HepG2 (cell line): ENCODE measurements around the gene CLDND2. TPM values are rescaled to one million over a fixed set of nuclear protein-coding genes. Genes with fewer than 3 reads are reported as not detected.

ENCODE experiments used
- GATA4 ChIP-seq: sonication (generic); IDR thresholded peaks from 2 replicates; pipeline ENCODE4 v1.6.1; 2016; ENCODE audit warnings: antibody characterized with exemption, low read depth, borderline replicate concordance
- GATAD2A ChIP-seq: IDR thresholded peaks from 2 replicates; pipeline ENCODE4 v1.6.1; 2016
- HIC2 ChIP-seq: sonication (generic); formaldehyde crosslinking; IDR thresholded peaks from 2 replicates; pipeline ENCODE4 v1.9.0; 2022; ENCODE audit warnings: low read depth, missing genetic modification reagents
- ISX ChIP-seq: sonication (generic); formaldehyde crosslinking; conservative IDR thresholded peaks from 2 replicates; pipeline ENCODE4 v1.5.0; 2020; ENCODE audit warnings: missing genetic modification reagents
- LBX2 ChIP-seq: sonication (generic); formaldehyde crosslinking; IDR thresholded peaks from 2 replicates; pipeline ENCODE4 v1.5.0; 2020; ENCODE audit warnings: missing genetic modification reagents, mild to moderate bottlenecking, borderline replicate concordance
- MAX ChIP-seq: IDR thresholded peaks from 2 replicates; pipeline ENCODE4 v1.6.1; 2012; ENCODE audit warnings: inconsistent platforms
- MTA1 ChIP-seq: sonication (generic); formaldehyde crosslinking; IDR thresholded peaks from 2 replicates; pipeline ENCODE4 v1.4.0; 2020; ENCODE audit warnings: missing genetic modification reagents, mild to moderate bottlenecking, borderline replicate concordance
- NR3C1 ChIP-seq: sonication (generic); formaldehyde crosslinking; IDR thresholded peaks from 2 replicates; pipeline ENCODE4 v1.4.0; 2020; ENCODE audit warnings: missing genetic modification reagents
- PAXIP1 ChIP-seq: sonication (generic); formaldehyde crosslinking; conservative IDR thresholded peaks from 2 replicates; pipeline ENCODE4 v1.4.0; 2020; ENCODE audit warnings: mild to moderate bottlenecking, missing genetic modification reagents, moderate library complexity
- PTBP1 ChIP-seq: fragments of 200-400 bp; formaldehyde crosslinking; IDR thresholded peaks from 2 replicates; pipeline ENCODE4 v1.6.1; 2018; ENCODE audit warnings: low read length, low read depth; ENCODE audit not compliant: poor library complexity, severe bottlenecking
- SOX13 ChIP-seq, 3 experiments: fragments of 450-650 bp in 1 of 3; sonication (generic) in 1 of 3; formaldehyde crosslinking in 1 of 3; IDR thresholded peaks in 2 of 3; conservative IDR thresholded peaks in 1 of 3; 2 replicates each; pipeline versions ENCODE4 v1.5.0 to v1.6.1; 2016 to 2020; ENCODE audit warnings: antibody characterized with exemption in 1 of 3, mild to moderate bottlenecking in 1 of 3, missing compliant biosample characterization in 1 of 3, missing genetic modification reagents in 1 of 3, moderate library complexity in 1 of 3
- TAF1 ChIP-seq: sonication (generic); formaldehyde crosslinking; IDR thresholded peaks from 2 replicates; pipeline ENCODE4 v1.4.0; 2020; ENCODE audit warnings: missing genetic modification reagents
- ZBTB43 ChIP-seq: sonication (generic); formaldehyde crosslinking; conservative IDR thresholded peaks from 2 replicates; pipeline ENCODE4 v1.4.0; 2020; ENCODE audit warnings: missing genetic modification reagents
- ZBTB49 ChIP-seq: sonication (generic); formaldehyde crosslinking; IDR thresholded peaks from 2 replicates; pipeline ENCODE4 v1.4.0; 2020; ENCODE audit warnings: missing genetic modification reagents, borderline replicate concordance
- ZMYM2 ChIP-seq: sonication (generic); formaldehyde crosslinking; IDR thresholded peaks from 2 replicates; pipeline ENCODE4 v1.8.0; 2022; ENCODE audit warnings: mild to moderate bottlenecking, missing genetic modification reagents
- ZNF547 ChIP-seq: sonication (generic); formaldehyde crosslinking; IDR thresholded peaks from 2 replicates; pipeline ENCODE4 v1.5.1; 2020; ENCODE audit warnings: mild to moderate bottlenecking, missing genetic modification reagents
- polyA plus RNA-seq, 8 experiments: library from polyadenylated mRNA; depleted of rRNA in 3 of 8; stranded (reverse) in 7 of 8; unstranded in 1 of 8; fragments of >200 nt; fragmentation: Illumina TruSeq in 4 of 8; extraction: Trizol in 4 of 8; gene quantifications; 2 replicates each; pipeline versions ENCODE4 v1.2.1 to v1.2.3, GENCODE V29; 2011 to 2016; ENCODE audit warnings: low read depth in 4 of 8, missing spikeins in 1 of 8, mixed read lengths in 1 of 8; ENCODE audit not compliant: insufficient read depth in 1 of 8
- total RNA-seq, 5 experiments: library from RNA; depleted of rRNA; stranded (reverse); fragments of >200 nt; fragmentation: Illumina TruSeq; extraction: Trizol; gene quantifications; 2 replicates each; pipeline ENCODE4 v1.2.3, GENCODE V29; 2016; ENCODE audit warnings: low read depth in 1 of 5

Gene CLDND2
- total and polyA plus RNA-seq, 2 of the 13 experiments (the other 11 are each of a cell fraction or from before 2014, with no cell fraction given), result 0.84 to 1.8 TPM

- TF ChIP-seq HIC2 (CRISPR knock-in tag) (peak; percentile 67), ISX (CRISPR knock-in tag) (no peak), SOX13 (IDR thresholded peaks at IDR 0.05) (no peak), SOX13 (CRISPR knock-in tag; conservative IDR thresholded peaks at IDR 0.05 in 1 of 2, IDR thresholded peaks at IDR 0.05 in 1 of 2) (peak in 1 of 2 experiments; percentile 29; a peak in 2 of 4 replicates), PAXIP1 (peak; percentile 81), ZBTB49 (CRISPR knock-in tag) (no peak), NR3C1 (CRISPR knock-in tag) (no peak), MAX (peak; percentile 76; the same call in 1 of the 2 replicates), ZNF547 (CRISPR knock-in tag) (peak; percentile 84; the same call in 1 of the 2 replicates), ZBTB43 (CRISPR knock-in tag) (0 out of 2 replicates have a peak, but pooled peaks have one; percentile 8), LBX2 (0 out of 2 replicates have a peak, but pooled peaks have one; percentile 41), GATA4 (0 out of 2 replicates have a peak, but pooled peaks have one; percentile 33), GATAD2A (peak; percentile 52; the same call in 1 of the 2 replicates), MTA1 (CRISPR knock-in tag) (peak; percentile 15; the same call in 1 of the 2 replicates), TAF1 (CRISPR knock-in tag) (peak; percentile 86), ZMYM2 (CRISPR knock-in tag) (0 out of 2 replicates have a peak, but pooled peaks have one; percentile 7), PTBP1 (no peak)
Observed at GRCh38 chr19:51367565-51368365, 1.0 kb downstream of the CLDND2 start (continued).
